CD4-positive, alpha-beta T cell treated with Interleukin-10 for 1 hour (primary cell): ENCODE results near the gene TTC27.

Experiments used
- DNase-seq: peaks from one replicate; pipeline ENCODE4 v3.0.0-alpha.2; 2020

TTC27 gene

DNA sequence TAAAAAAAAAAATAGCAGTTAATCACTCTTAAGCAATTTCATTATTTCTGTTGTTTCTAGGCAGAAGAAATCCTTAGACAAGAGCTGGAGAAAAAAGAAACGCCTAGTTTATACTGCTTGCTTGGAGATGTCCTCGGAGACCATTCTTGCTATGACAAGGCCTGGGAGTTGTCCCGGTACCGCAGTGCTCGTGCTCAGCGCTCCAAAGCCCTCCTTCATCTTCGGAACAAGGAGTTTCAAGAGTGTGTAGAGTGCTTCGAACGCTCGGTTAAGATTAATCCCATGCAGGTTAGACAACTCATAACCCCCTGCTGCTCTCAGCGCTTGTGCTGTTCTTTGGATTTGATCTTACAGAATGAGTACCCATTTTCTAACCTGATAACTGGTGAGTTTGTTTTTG is 130.4 kb downstream of the TTC27 start:
- no peak for DNase-seq

DNA sequence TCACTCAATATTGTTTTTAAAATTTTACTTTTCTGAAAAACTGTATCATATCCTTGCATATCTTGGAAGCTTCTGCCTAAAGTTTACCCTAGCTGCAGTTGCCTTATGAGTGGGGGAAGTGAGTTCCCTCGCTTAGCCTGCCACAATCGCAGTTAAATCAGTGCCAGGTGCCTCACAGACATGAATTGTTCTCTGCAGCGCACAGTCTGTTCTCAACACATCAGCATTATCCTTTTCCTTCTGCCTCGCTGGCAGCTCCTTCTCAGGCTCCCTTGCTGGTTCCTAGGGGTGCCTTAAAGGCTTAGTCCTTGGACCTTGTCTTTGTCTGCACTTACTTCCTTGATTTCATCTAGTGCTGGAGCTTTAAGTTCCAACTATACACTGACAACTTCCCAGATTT is 132.8 kb downstream of the TTC27 start:
- no peak for DNase-seq

- no peak for DNase-seq
Observed at GRCh38 chr2:32768387-32769174, 140.7 kb downstream of the TTC27 start.

DNA sequence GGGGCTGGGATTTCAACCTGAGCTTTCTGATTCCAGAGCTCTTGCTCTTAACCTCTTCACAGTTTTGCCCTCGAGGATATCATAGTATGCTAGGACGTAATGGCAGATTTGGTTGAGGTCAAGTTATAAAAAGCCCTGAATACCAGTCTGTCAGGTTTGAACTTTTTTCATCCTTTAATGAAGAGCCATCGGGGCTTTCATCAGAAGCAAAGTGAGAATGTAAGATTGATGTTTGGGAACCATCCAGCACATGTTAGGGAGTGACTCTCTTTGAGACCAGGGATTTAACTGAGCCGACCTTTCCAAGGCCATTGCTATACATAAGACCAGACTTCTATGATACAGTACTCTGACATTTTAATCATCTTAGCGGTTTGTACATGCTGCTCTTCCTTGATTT is 142.5 kb downstream of the TTC27 start:
- DNase-seq, result no peak

- DNase-seq, result peak; percentile 9
Observed at GRCh38 chr2:32772638-32773447, 145.0 kb downstream of the TTC27 start.

DNA sequence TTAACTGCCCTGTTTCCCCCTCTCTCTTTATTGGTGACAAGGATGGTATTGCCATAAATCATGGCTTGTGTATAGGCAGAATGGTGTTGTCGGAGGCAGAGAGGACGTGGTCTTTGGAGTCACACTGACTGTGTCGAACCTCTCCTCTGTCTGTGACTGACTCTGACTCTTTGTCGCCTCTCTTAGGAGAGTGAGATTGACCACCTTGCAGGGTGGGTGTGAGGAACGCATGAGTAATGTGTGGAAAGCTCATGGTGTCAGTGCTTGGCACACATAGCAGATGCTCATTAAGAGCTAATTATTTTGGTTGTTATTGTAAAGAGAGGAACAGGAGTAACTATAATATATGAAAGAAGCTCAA is 145.6 kb downstream of the TTC27 start:
- DNase-seq, result no peak

DNA sequence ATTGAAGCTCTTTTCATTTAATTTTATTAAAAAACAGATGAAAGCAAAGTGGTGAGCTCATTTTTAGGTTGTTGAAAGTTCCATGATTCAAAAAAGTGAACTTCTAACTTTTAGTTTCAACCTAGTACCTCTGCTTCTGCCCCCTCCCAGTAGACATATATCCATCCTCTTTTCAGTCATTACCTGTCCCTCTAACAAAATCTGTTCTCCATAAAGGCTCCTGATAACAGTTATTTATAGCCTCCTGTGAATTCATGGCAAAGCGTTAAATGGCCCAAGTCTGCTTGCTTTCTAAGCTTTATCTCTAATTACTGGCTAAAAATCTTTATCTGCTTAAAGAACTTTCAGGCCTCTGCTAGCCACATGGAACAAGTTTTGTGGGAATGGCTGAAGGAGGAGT is 148.1 kb downstream of the TTC27 start:
- DNase-seq, result no peak

- DNase-seq, result no peak
Observed at GRCh38 chr2:32777714-32778113, 149.9 kb downstream of the TTC27 start.

DNA sequence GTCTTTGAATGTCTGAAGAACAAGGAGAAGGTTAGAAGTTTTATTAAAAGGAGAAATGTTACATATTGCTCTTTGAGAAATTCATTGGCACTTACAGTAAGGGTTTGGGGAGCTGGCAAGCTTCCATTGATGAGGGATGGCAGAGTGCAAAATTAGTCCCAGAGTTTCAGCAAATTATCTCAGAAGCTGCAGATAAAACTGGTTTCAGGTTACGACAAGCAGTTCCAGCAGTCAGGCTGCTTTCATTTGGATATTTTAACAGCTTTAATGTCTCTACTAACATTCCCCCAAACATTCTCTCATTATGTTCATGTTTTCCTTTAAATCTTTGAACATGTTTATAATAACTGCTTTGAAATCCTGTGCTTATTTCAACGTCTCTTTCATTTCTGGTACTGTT is 153.1 kb downstream of the TTC27 start:
- no peak for DNase-seq

- DNase-seq, result no peak
Observed at GRCh38 chr2:32783469-32783868, 155.6 kb downstream of the TTC27 start.

GRCh38 chr2:32783933-32784332 is 156.1 kb downstream of the TTC27 start:
- DNase-seq, result no peak

GRCh38 chr2:32787207-32787606 is 159.4 kb downstream of the TTC27 start:
- DNase-seq, result no peak

GRCh38 chr2:32788114-32788513 is 160.3 kb downstream of the TTC27 start:
- no peak for DNase-seq

DNA sequence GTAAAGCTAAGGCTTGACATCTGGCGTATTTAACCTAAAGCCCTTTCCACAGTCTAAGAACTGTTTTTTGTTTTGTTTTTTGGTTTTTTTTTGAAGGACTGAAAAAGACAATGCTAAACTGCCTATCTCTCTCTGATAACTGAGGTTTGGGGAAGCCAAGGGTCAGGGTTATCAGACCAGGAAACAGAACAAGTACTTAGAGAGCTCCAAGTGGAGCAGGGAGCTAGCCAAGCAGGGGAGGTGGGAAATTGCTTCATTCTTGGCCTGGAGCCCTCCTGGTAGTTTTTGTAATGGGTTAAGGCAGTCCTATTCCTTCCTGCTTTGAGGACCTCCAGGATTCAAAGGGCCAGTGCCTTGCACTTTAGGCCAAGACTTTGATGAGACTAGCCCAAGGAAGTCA is 164.6 kb downstream of the TTC27 start:
- no peak for DNase-seq

GRCh38 chr2:32798829-32799228 is 171.0 kb downstream of the TTC27 start:
- DNase-seq, result no peak

DNA sequence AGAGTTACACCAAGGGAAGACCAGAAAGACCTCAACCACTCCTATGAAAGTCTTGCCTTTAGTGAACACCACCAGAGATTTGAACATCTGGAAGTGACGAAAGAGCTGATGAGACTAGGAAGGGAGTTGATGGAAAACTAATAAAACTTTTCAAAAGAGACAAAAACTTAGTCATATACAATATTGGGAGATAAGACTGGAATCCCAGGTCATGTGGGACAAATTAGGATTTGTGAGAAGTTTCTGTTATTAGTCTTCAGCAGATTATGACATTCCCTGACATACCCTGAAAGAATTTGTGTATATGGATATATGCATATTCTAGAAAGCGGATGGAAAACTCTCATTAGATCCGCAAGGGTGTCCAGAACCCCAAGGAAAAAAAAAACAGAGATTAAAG is 173.9 kb downstream of the TTC27 start:
- DNase-seq, result no peak

GRCh38 chr2:32802877-32803276 is 175.0 kb downstream of the TTC27 start:
- DNase-seq, result no peak

DNA sequence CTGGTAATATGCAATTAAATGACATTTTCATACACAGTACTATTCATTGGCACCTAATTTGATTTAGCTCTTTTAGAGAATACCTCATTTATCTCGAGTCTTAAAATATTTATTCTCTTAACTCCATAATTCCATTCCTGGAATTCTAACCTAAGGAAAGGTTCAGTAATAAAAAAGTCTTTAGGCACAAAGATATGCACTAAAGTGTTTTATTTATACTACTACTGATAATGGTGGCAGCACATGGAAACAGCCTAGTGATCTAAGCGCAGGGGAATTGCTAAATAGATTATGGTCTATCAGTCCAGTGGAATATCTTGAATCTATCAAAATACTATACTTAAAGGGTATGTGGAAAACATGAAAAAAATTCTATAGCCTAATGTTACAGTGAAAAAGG is 176.4 kb downstream of the TTC27 start:
- DNase-seq, result no peak

DNA sequence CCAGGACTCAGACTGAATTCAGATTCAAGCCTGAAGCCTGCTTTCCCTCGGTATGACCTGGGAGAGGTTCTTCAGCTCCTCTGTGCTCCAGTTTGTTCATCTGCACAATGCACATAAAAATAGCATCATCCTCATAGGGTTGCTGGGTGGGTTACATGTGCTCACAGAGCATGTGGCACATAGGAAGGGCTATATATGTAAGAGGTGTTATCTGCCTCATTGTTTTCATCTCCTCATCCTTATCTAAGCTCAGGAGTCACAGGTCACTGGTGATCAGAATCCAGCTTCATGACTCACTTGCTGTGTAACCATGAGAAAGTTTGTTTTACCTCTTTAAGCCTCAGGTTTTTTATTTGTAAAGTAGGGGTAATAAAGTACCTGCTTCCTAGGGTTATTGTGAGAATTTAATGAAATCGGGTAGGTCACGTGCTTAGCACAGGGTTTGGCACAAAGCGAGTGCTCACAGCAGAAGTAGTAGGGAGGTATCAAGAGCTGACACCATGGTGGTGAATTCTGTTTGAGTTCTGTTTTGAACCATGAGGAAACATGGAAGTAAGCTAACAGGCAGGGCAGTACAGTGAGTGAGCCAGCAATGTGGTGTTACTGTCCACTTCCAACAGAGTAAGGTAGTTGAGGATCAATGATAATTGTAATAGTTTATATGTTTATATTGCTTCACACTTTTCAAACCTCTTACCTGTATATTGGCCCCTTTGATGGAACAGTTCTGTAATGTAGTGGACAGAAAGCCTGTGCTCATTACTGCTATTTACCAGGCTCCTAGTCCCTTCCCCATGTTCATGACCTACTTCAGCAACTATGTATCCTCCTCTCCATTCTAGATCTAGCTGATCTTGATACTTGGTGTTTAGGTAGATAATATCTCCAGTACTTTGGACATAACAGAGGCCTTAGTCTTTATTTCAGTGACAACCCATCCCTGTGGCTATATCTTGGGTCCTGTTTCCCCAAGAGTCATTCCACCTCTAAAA is 177.6 kb downstream of the TTC27 start:
- no peak for DNase-seq

- DNase-seq, result no peak
Observed at GRCh38 chr2:32806857-32807256, 179.0 kb downstream of the TTC27 start.

GRCh38 chr2:32807662-32808061 is 179.8 kb downstream of the TTC27 start:
- no peak for DNase-seq

DNA sequence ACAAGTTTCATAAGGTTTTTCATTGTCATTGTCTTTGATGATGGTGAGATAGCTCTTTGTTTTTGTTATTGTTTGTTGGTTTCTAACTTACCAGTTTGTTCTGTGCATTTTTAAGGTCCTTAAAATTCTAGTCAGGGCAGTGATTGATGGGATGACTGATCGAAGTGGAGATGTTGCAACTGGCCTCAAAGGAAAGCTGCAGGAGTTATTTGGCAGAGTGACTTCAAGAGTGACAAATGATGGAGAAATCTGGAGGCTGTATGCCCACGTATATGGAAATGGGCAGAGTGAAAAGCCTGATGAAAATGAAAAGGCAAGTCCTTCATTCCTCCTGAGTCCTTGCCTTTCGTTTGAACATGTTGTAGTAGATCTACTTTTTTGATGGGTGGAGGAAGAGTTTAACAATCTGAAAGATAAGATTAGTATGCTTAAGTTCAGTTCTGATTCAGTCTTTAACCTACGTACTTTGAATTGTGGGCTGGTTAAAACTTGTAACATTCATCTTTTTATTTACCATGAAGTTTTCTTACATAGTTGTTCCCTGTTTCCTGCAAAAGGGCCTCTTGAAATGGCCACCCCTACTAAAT is 183.2 kb downstream of the TTC27 start:
- no peak for DNase-seq

GRCh38 chr2:32811696-32812095 is 183.8 kb downstream of the TTC27 start:
- DNase-seq, result no peak
